H9 (cell line): ENCODE data around the gene GLYAT. TPM values are rescaled to one million over a fixed set of nuclear protein-coding genes. Genes with fewer than 3 reads are reported as not detected.

Experiments
- DNase-seq: peaks from one replicate; pipeline ENCODE4 v3.0.0-alpha.2; 2017
- H2AFZ ChIP-seq: one replicate; pipeline ENCODE4 v1.6.1; 2013; ENCODE audit warnings: mild to moderate bottlenecking, low read length, control low read depth, moderate library complexity
- H2AK5ac ChIP-seq: 2 replicates; pipeline ENCODE4 v1.6.1; 2013; ENCODE audit warnings: low read length, control low read depth, mixed read lengths; ENCODE audit not compliant: insufficient read length
- H2BK120ac ChIP-seq: one replicate; pipeline ENCODE4 v1.6.1; 2013; ENCODE audit warnings: low read depth, mild to moderate bottlenecking, low read length, control low read depth, inconsistent platforms; ENCODE audit not compliant: poor library complexity, severe bottlenecking
- H2BK12ac ChIP-seq: 2 replicates; pipeline ENCODE4 v1.6.1; 2013; ENCODE audit warnings: low read length, control low read depth, mixed read lengths, low read depth; ENCODE audit not compliant: insufficient read length
- H2BK15ac ChIP-seq: 2 replicates; pipeline ENCODE4 v1.6.1; 2013; ENCODE audit warnings: low read depth, low read length, control low read depth
- H2BK20ac ChIP-seq: one replicate; pipeline ENCODE4 v1.6.1; 2013; ENCODE audit warnings: low read depth, mild to moderate bottlenecking, low read length, control low read depth, inconsistent platforms; ENCODE audit not compliant: poor library complexity, severe bottlenecking
- H2BK5ac ChIP-seq: 2 replicates; pipeline ENCODE4 v1.6.1; 2013; ENCODE audit warnings: low read length, control low read depth, mixed read lengths; ENCODE audit not compliant: insufficient read length
- H3K14ac ChIP-seq: 2 replicates; pipeline ENCODE4 v1.6.1; 2013; ENCODE audit warnings: low read length, control low read depth; ENCODE audit not compliant: insufficient read depth
- H3K18ac ChIP-seq: 2 replicates; pipeline ENCODE4 v1.6.1; 2013; ENCODE audit warnings: low read depth, mild to moderate bottlenecking, mixed read lengths, low read length, control low read depth; ENCODE audit not compliant: insufficient read length
- H3K23ac ChIP-seq: 2 replicates; pipeline ENCODE4 v1.6.1; 2013; ENCODE audit warnings: low read length, control low read depth, mixed read lengths, low read depth; ENCODE audit not compliant: insufficient read length
- H3K23me2 ChIP-seq: 2 replicates; pipeline ENCODE4 v1.6.1; 2013; ENCODE audit warnings: low read depth, mild to moderate bottlenecking, mixed read lengths, low read length, control low read depth; ENCODE audit not compliant: insufficient read length, poor library complexity, severe bottlenecking
- H3K27ac ChIP-seq: 2 replicates; pipeline ENCODE4 v1.5.1; 2013; ENCODE audit warnings: low read length, control low read depth, mixed read lengths, low read depth; ENCODE audit not compliant: insufficient read length
- H3K27me3 ChIP-seq: 2 replicates; pipeline ENCODE4 v1.6.1; 2013; ENCODE audit warnings: low read length, control low read depth, inconsistent platforms; ENCODE audit not compliant: insufficient read depth
- H3K4ac ChIP-seq: 2 replicates; pipeline ENCODE4 v1.6.1; 2013; ENCODE audit warnings: low read depth, mild to moderate bottlenecking, control low read depth, inconsistent platforms, low read length, moderate library complexity
- H3K4me1 ChIP-seq: 2 replicates; pipeline ENCODE4 v1.6.1; 2013; ENCODE audit warnings: low read length, control low read depth, inconsistent platforms; ENCODE audit not compliant: insufficient read depth
- H3K4me2 ChIP-seq: 2 replicates; pipeline ENCODE4 v1.6.1; 2013; ENCODE audit warnings: low read length, control low read depth, mixed read lengths; ENCODE audit not compliant: insufficient read length, insufficient read depth
- H3K56ac ChIP-seq: 2 replicates; pipeline ENCODE4 v1.6.1; 2013; ENCODE audit warnings: low read depth, mild to moderate bottlenecking, mixed read lengths, low read length, control low read depth; ENCODE audit not compliant: insufficient read length
- H3K79me1 ChIP-seq: 2 replicates; pipeline ENCODE4 v1.6.1; 2013; ENCODE audit warnings: low read depth, mild to moderate bottlenecking, moderate library complexity, low read length, control low read depth, inconsistent platforms; ENCODE audit not compliant: insufficient read depth, poor library complexity, severe bottlenecking
- H3K79me2 ChIP-seq: 2 replicates; pipeline ENCODE4 v1.6.1; 2013; ENCODE audit warnings: low read length, control low read depth, inconsistent platforms; ENCODE audit not compliant: insufficient read depth
- H3K9ac ChIP-seq: 2 replicates; pipeline ENCODE4 v1.6.1; 2013; ENCODE audit warnings: low read length, control low read depth, mixed read lengths; ENCODE audit not compliant: insufficient read length; ENCODE audit errors: extremely low read depth
- H3K9me3 ChIP-seq: one replicate; pipeline ENCODE4 v1.6.1; 2013; ENCODE audit warnings: low read depth, low read length, inconsistent platforms; ENCODE audit not compliant: control insufficient read depth
- H3T11ph ChIP-seq: one replicate; pipeline ENCODE4 v1.6.1; 2013; ENCODE audit warnings: mild to moderate bottlenecking, low read length, control low read depth, inconsistent platforms
- H4K20me1 ChIP-seq: one replicate; pipeline ENCODE4 v1.6.1; 2013; ENCODE audit not compliant: control insufficient read depth, insufficient read length, insufficient read depth
- H4K5ac ChIP-seq: 2 replicates; pipeline ENCODE4 v1.6.1; 2013; ENCODE audit warnings: low read depth, mild to moderate bottlenecking, mixed read lengths, low read length, control low read depth; ENCODE audit not compliant: insufficient read length
- H4K8ac ChIP-seq: replicated peaks from 2 replicates; pipeline ENCODE4 v1.6.1; 2013; ENCODE audit warnings: low read length, control low read depth, mixed read lengths, low read depth; ENCODE audit not compliant: insufficient read length
- H4K91ac ChIP-seq: 2 replicates; pipeline ENCODE4 v1.6.1; 2013; ENCODE audit warnings: low read depth, mild to moderate bottlenecking, moderate library complexity, mixed read lengths, low read length, control low read depth; ENCODE audit not compliant: insufficient read length
- H3K27ac Mint-ChIP-seq, 3 experiments: 2 replicates in 2 of 3; 3 replicates in 1 of 3; pipeline ENCODE4 v1.8.0; 2020 to 2021; ENCODE audit warnings: mixed read lengths in 3 of 3, mild to moderate bottlenecking in 1 of 3, moderate library complexity in 1 of 3
- H3K27me3 Mint-ChIP-seq: 2 replicates; pipeline ENCODE4 v1.8.0; 2021; ENCODE audit warnings: low read depth, mild to moderate bottlenecking, moderate library complexity, mixed read lengths
- H3K36me3 Mint-ChIP-seq, 3 experiments: 2 replicates in 2 of 3; 3 replicates in 1 of 3; pipeline ENCODE4 v1.8.0; 2020 to 2021; ENCODE audit warnings: low read depth in 3 of 3, mixed read lengths in 3 of 3; ENCODE audit not compliant: insufficient read depth in 1 of 3
- H3K4me1 Mint-ChIP-seq, 2 experiments: 2 replicates each; pipeline ENCODE4 v1.8.0; 2020; ENCODE audit warnings: mixed read lengths in 2 of 2
- H3K4me3 Mint-ChIP-seq, 2 experiments: 2 replicates in 1 of 2; 3 replicates in 1 of 2; pipeline ENCODE4 v1.8.0; 2020 to 2021; ENCODE audit warnings: mild to moderate bottlenecking in 2 of 2, mixed read lengths in 2 of 2, moderate library complexity in 1 of 2
- H3K9me3 Mint-ChIP-seq, 2 experiments: 2 replicates in 1 of 2; 3 replicates in 1 of 2; pipeline ENCODE4 v1.8.0; 2020; ENCODE audit warnings: mild to moderate bottlenecking in 2 of 2, mixed read lengths in 2 of 2, moderate library complexity in 1 of 2
- WGBS: extraction: QIAGEN DNeasy Blood & Tissue Kit; methylation state at CpG from one replicate; pipeline ENCODE4 v1.1.7; 2013; ENCODE audit warnings: missing lambda C conversion rate, low lambda C conversion rate, mixed read lengths; ENCODE audit not compliant: insufficient read length; ENCODE audit errors: extremely low coverage; 5-methylcytosine and 5-hydroxymethylcytosine counted together
- total RNA-seq: library from RNA; stranded (reverse); gene quantifications from 2 replicates; pipeline ENCODE4 v1.2.1, GENCODE V29; 2021
- TF ChIP-seq, protein P1 (sequence below): fragments of 200-600 bp; sonication (generic); conservative IDR thresholded peaks from 3 replicates; pipeline ENCODE4 v1.8.0; 2021; ENCODE audit warnings: antibody characterized with exemption, mild to moderate bottlenecking

GLYAT gene
- total RNA-seq, 1 experiment from 2014 or later: not detected

- H3K9ac ChIP-seq: no peak overlapping the region
- H2AFZ ChIP-seq: no peak overlapping the region
- no peaks in the 10 kb centered on the region for H3K79me1 ChIP-seq
- no peaks in the 10 kb centered on the region for H3K23me2 ChIP-seq
- no CpG with 5 or more reads among the region's 2 CpGs for WGBS
- H3K4me2 ChIP-seq: no peak overlapping the region
- H4K91ac ChIP-seq: no peak overlapping the region
- no peak overlapping the region for H3K23ac ChIP-seq
- no peak overlapping the region for H2AK5ac ChIP-seq
- no peaks in the 10 kb centered on the region for H3K4me1 ChIP-seq
- H2BK20ac ChIP-seq: no peak overlapping the region
- no peak overlapping the region for H3K27ac ChIP-seq
- H2BK120ac ChIP-seq: no peak overlapping the region
- Mint-ChIP-seq H3K27ac (no peak overlapping the region), H3K27me3 (no peaks in the 10 kb centered on the region; the same call in 1 of the 2 replicates), H3K36me3 (peaks cover 0 to 18% (median 5%) of the 10 kb centered on the region in 3 experiments; a peak in 4 of 7 replicates), H3K4me1 (no peaks in the 10 kb centered on the region), H3K4me3 (no peak overlapping the region), H3K9me3 (peaks cover 81 to 83% of the 10 kb centered on the region in 2 experiments)
- H2BK12ac ChIP-seq: no peak overlapping the region
- H3K27me3 ChIP-seq: no peaks in the 10 kb centered on the region
- no peak overlapping the region for H3K14ac ChIP-seq
- H3K79me2 ChIP-seq: no peaks in the 10 kb centered on the region
- no peak overlapping the region for H4K8ac ChIP-seq
- TF ChIP-seq, protein P1, sequence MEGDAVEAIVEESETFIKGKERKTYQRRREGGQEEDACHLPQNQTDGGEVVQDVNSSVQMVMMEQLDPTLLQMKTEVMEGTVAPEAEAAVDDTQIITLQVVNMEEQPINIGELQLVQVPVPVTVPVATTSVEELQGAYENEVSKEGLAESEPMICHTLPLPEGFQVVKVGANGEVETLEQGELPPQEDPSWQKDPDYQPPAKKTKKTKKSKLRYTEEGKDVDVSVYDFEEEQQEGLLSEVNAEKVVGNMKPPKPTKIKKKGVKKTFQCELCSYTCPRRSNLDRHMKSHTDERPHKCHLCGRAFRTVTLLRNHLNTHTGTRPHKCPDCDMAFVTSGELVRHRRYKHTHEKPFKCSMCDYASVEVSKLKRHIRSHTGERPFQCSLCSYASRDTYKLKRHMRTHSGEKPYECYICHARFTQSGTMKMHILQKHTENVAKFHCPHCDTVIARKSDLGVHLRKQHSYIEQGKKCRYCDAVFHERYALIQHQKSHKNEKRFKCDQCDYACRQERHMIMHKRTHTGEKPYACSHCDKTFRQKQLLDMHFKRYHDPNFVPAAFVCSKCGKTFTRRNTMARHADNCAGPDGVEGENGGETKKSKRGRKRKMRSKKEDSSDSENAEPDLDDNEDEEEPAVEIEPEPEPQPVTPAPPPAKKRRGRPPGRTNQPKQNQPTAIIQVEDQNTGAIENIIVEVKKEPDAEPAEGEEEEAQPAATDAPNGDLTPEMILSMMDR: no peak
- H4K5ac ChIP-seq: no peak overlapping the region
- no peaks in the 10 kb centered on the region for H4K20me1 ChIP-seq
- no peak overlapping the region for H3K4ac ChIP-seq
- peaks cover 47% of the 10 kb centered on the region for H3K9me3 ChIP-seq
- DNase-seq: no peak
- H3K18ac ChIP-seq: no peak overlapping the region
- H2BK15ac ChIP-seq: no peak overlapping the region
- H3T11ph ChIP-seq: no peak overlapping the region
- no peak overlapping the region for H2BK5ac ChIP-seq
- no peak overlapping the region for H3K56ac ChIP-seq
Observed at GRCh38 chr11:58726737-58727414, 4.9 kb downstream of the GLYAT start.
